PFSK-1 (cell line): Measurements from ENCODE around the gene NODAL.

Experiments used
- POLR2AphosphoS5 ChIP-seq: IDR thresholded peaks from 2 replicates; pipeline ENCODE4 v1.6.1; 2012; ENCODE audit warnings: low read depth, mild to moderate bottlenecking, control low read depth, low read length, moderate library complexity
- TF ChIP-seq, protein P1 (sequence below), 2 experiments: IDR thresholded peaks; 2 replicates each; pipeline versions ENCODE4 v1.6.1 to v1.8.0; 2011 to 2012; ENCODE audit warnings: low read depth in 2 of 2, low read length in 2 of 2, control low read depth in 1 of 2, inconsistent platforms in 1 of 2, mild to moderate bottlenecking in 1 of 2, moderate library complexity in 1 of 2; ENCODE audit not compliant: insufficient read depth in 1 of 2

DNA sequence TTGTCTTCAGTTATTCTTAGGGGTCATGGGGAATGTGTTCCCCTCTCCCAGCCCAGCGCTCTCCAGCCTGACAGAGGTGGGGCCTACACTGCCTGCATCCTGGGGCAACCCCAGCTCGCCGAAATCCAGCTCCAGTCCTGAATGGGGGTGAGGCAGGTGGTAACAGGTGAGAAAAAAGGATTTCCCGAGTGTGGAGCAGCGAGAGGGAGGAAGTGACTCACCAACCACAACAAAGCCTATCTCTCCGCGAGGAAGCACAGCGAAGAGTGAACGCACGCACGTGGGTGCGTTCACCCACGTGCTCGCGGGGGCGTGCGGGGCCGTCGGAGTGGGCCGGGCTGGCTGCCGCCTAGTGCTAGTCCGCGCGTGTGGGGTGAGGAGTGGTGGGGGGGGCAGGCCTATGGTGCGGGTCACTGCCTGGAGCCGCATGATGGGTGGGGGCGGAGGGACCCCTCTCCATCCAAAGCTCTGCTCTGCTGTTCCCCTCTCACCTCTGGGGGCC, 36.2 kb upstream of the NODAL start:
- TF ChIP-seq, protein P1, sequence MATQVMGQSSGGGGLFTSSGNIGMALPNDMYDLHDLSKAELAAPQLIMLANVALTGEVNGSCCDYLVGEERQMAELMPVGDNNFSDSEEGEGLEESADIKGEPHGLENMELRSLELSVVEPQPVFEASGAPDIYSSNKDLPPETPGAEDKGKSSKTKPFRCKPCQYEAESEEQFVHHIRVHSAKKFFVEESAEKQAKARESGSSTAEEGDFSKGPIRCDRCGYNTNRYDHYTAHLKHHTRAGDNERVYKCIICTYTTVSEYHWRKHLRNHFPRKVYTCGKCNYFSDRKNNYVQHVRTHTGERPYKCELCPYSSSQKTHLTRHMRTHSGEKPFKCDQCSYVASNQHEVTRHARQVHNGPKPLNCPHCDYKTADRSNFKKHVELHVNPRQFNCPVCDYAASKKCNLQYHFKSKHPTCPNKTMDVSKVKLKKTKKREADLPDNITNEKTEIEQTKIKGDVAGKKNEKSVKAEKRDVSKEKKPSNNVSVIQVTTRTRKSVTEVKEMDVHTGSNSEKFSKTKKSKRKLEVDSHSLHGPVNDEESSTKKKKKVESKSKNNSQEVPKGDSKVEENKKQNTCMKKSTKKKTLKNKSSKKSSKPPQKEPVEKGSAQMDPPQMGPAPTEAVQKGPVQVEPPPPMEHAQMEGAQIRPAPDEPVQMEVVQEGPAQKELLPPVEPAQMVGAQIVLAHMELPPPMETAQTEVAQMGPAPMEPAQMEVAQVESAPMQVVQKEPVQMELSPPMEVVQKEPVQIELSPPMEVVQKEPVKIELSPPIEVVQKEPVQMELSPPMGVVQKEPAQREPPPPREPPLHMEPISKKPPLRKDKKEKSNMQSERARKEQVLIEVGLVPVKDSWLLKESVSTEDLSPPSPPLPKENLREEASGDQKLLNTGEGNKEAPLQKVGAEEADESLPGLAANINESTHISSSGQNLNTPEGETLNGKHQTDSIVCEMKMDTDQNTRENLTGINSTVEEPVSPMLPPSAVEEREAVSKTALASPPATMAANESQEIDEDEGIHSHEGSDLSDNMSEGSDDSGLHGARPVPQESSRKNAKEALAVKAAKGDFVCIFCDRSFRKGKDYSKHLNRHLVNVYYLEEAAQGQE (IDR thresholded peaks at IDR 0.05; ENCODE audit: insufficient read depth in 1 of 2, low read depth in 2 of 2, low read length in 2 of 2), result no peak
- no peak for TF ChIP-seq POLR2AphosphoS5
